IPS DF 4.7 (cell line): Measurements from ENCODE around the gene RAB3GAP2.
"Not testable (repeated sequence)": the region's sequence is repeated elsewhere in the genome, so short reads cannot be mapped to it uniquely, and the experiment has no call there.

Experiments used
- DNase-seq: peaks from one replicate; pipeline ENCODE4 v3.0.0-alpha.2; 2013; ENCODE audit warnings: low spot score; ENCODE audit errors: extremely low read depth

RAB3GAP2 gene

GRCh38 chr1:220239213-220239612, 33.0 kb downstream of the RAB3GAP2 start:
- no peak for DNase-seq

GRCh38 chr1:220236278-220236677, 36.0 kb downstream of the RAB3GAP2 start:
- DNase-seq, result not testable (repeated sequence)

- DNase-seq, result no peak
These were observed 36.8 kb downstream of the RAB3GAP2 start for GRCh38 chr1:220235462-220235861.

GRCh38 chr1:220233927-220234326, 38.3 kb downstream of the RAB3GAP2 start:
- no peak for DNase-seq

- DNase-seq, result no peak
These were observed 42.5 kb downstream of the RAB3GAP2 start for GRCh38 chr1:220229771-220230170.

- no peak for DNase-seq
These were observed 44.9 kb downstream of the RAB3GAP2 start for GRCh38 chr1:220227393-220227792.

GRCh38 chr1:220226752-220227151, 45.5 kb downstream of the RAB3GAP2 start:
- no peak for DNase-seq

- no peak for DNase-seq
These were observed 46.3 kb downstream of the RAB3GAP2 start for GRCh38 chr1:220225957-220226356.

- DNase-seq, result no peak
These were observed 47.6 kb downstream of the RAB3GAP2 start for GRCh38 chr1:220224611-220225124.

- no peak for DNase-seq
These were observed 48.2 kb downstream of the RAB3GAP2 start for GRCh38 chr1:220224033-220224432.

GRCh38 chr1:220222939-220223338, 49.3 kb downstream of the RAB3GAP2 start:
- no peak for DNase-seq

- DNase-seq, result no peak
These were observed 50.6 kb downstream of the RAB3GAP2 start for GRCh38 chr1:220221670-220222069.

- DNase-seq, result no peak
These were observed 51.0 kb downstream of the RAB3GAP2 start for GRCh38 chr1:220221269-220221668.

GRCh38 chr1:220220699-220221040, 51.6 kb downstream of the RAB3GAP2 start:
- DNase-seq, result not testable (repeated sequence)

GRCh38 chr1:220219865-220220698, 52.2 kb downstream of the RAB3GAP2 start:
- DNase-seq, result no peak

GRCh38 chr1:220219136-220219442, 53.2 kb downstream of the RAB3GAP2 start:
- DNase-seq, result no peak

- not testable (repeated sequence) for DNase-seq
These were observed 53.7 kb downstream of the RAB3GAP2 start for GRCh38 chr1:220218397-220219135.

GRCh38 chr1:220217383-220217988, 54.8 kb downstream of the RAB3GAP2 start:
- DNase-seq, result no peak

GRCh38 chr1:220213382-220213983, 58.8 kb downstream of the RAB3GAP2 start:
- no peak for DNase-seq

GRCh38 chr1:220207411-220207810, 64.8 kb downstream of the RAB3GAP2 start:
- no peak for DNase-seq

- not testable (repeated sequence) for DNase-seq
These were observed 67.5 kb downstream of the RAB3GAP2 start for GRCh38 chr1:220204758-220205157.

GRCh38 chr1:220203816-220204215, 68.4 kb downstream of the RAB3GAP2 start:
- no peak for DNase-seq
